Measurements from ENCODE around the gene SH3RF3. TPM values are rescaled to one million over a fixed set of nuclear protein-coding genes. Genes with fewer than 3 reads are reported as not detected.
"Not testable (repeated sequence)": the region's sequence is repeated elsewhere in the genome, so short reads cannot be mapped to it uniquely, and the experiment has no call there.

SH3RF3 gene
- total RNA-seq, 1 donor from 2014 or later: 7.3 TPM

- no peak overlapping the region for H3K4me3 Mint-ChIP-seq (ENCODE audit: unreplicated experiment)
- Histone ChIP-seq H3K27me3 (ENCODE audit: insufficient read depth, low read length) (peaks cover 11% of the 10 kb centered on the region), H3K9ac (ENCODE audit: low read length) (no peak overlapping the region), H2AFZ (ENCODE audit: low read depth, low read length) (no peak overlapping the region), H3K4me2 (ENCODE audit: low read length) (no peak overlapping the region), H3K4me3 (ENCODE audit: insufficient read depth, low read depth, low read length) (no peak overlapping the region), H3K27ac (ENCODE audit: low read depth, low read length) (no peak overlapping the region), H3K4me1 (ENCODE audit: insufficient read depth, low read length) (no peaks in the 10 kb centered on the region), H3K79me2 (ENCODE audit: insufficient read depth, low read length) (no peaks in the 10 kb centered on the region), H3K36me3 (ENCODE audit: insufficient read depth, low read length) (no peaks in the 10 kb centered on the region), H3K9me3 (ENCODE audit: insufficient read depth, low read depth, low read length) (no peaks in the 10 kb centered on the region), H4K20me1 (ENCODE audit: insufficient read depth, low read length) (no peaks in the 10 kb centered on the region)
- TF ChIP-seq EZH2 (IDR thresholded peaks at IDR 0.05; ENCODE audit: insufficient read depth, low read length) (no peak), CTCF (IDR thresholded peaks at IDR 0.05; ENCODE audit: insufficient read depth, low read depth, low read length) (no peak)
- DNase-seq (ENCODE audit: low read depth) (no peak), FAIRE-seq (no peak)
- H3K9me3 Mint-ChIP-seq (ENCODE audit: unreplicated experiment): peaks cover 7% of the 10 kb centered on the region
- H3K27ac Mint-ChIP-seq (ENCODE audit: unreplicated experiment): no peak overlapping the region
- H3K27me3 Mint-ChIP-seq (ENCODE audit: low read depth, unreplicated experiment): peaks cover 42% of the 10 kb centered on the region
- H3K4me1 Mint-ChIP-seq (ENCODE audit: low read depth, unreplicated experiment): peaks cover 10% of the 10 kb centered on the region
- H3K36me3 Mint-ChIP-seq (ENCODE audit: low read depth, unreplicated experiment): peaks cover 10% of the 10 kb centered on the region
These were observed 403.7 kb downstream of the SH3RF3 start for GRCh38 chr2:109532728-109533076.

DNA sequence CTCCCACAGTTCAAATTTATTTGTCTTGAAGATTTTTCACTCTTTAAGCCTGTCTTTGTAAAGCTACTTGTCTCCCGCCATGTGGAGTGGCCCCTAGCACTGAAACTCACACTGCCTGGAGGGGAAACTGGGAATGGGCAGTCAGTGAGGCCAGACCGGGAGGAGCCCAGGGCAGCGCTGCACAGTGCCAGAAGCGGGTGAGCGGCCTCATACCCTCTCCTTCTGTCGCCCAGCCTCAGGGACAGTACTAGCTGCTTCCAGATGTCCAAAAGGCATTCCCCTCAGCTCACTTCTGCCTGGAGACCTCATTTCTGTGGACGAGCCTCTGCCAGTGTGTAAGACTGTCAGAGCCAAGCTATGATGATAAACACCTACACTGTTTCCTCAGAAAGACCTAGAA lies 404.8 kb downstream of the SH3RF3 start:
- Mint-ChIP-seq H3K27ac (ENCODE audit: unreplicated experiment) (no peak overlapping the region), H3K4me1 (ENCODE audit: low read depth, unreplicated experiment) (peaks cover 12% of the 10 kb centered on the region), H3K9me3 (ENCODE audit: unreplicated experiment) (peaks cover 7% of the 10 kb centered on the region), H3K36me3 (ENCODE audit: low read depth, unreplicated experiment) (peaks cover 10% of the 10 kb centered on the region), H3K27me3 (ENCODE audit: low read depth, unreplicated experiment) (peaks cover 42% of the 10 kb centered on the region), H3K4me3 (ENCODE audit: unreplicated experiment) (no peak overlapping the region)
- Histone ChIP-seq H3K27me3 (ENCODE audit: insufficient read depth, low read length) (peaks cover 11% of the 10 kb centered on the region), H3K4me2 (ENCODE audit: low read length) (no peak overlapping the region), H3K27ac (ENCODE audit: low read depth, low read length) (no peak overlapping the region), H2AFZ (ENCODE audit: low read depth, low read length) (no peak overlapping the region), H3K36me3 (ENCODE audit: insufficient read depth, low read length) (no peaks in the 10 kb centered on the region), H3K4me3 (ENCODE audit: insufficient read depth, low read depth, low read length) (no peak overlapping the region), H3K79me2 (ENCODE audit: insufficient read depth, low read length) (no peaks in the 10 kb centered on the region), H4K20me1 (ENCODE audit: insufficient read depth, low read length) (no peaks in the 10 kb centered on the region), H3K9me3 (ENCODE audit: insufficient read depth, low read depth, low read length) (no peaks in the 10 kb centered on the region), H3K4me1 (ENCODE audit: insufficient read depth, low read length) (no peaks in the 10 kb centered on the region), H3K9ac (ENCODE audit: low read length) (no peak overlapping the region)
- no peak for TF ChIP-seq EZH2 (IDR thresholded peaks at IDR 0.05; ENCODE audit: insufficient read depth, low read length)
- TF ChIP-seq CTCF (IDR thresholded peaks at IDR 0.05; ENCODE audit: insufficient read depth, low read depth, low read length): no peak
- no peak for DNase-seq (ENCODE audit: low read depth)
- FAIRE-seq: no peak

- H2AFZ ChIP-seq (ENCODE audit: low read depth, low read length): no peak overlapping the region
- H3K4me1 ChIP-seq (ENCODE audit: insufficient read depth, low read length): no peaks in the 10 kb centered on the region
- Mint-ChIP-seq H3K27me3 (ENCODE audit: low read depth, unreplicated experiment) (peaks cover 33% of the 10 kb centered on the region), H3K4me3 (ENCODE audit: unreplicated experiment) (no peak overlapping the region), H3K9me3 (ENCODE audit: unreplicated experiment) (peaks cover 7% of the 10 kb centered on the region), H3K36me3 (ENCODE audit: low read depth, unreplicated experiment) (peaks cover 10% of the 10 kb centered on the region), H3K27ac (ENCODE audit: unreplicated experiment) (no peak overlapping the region), H3K4me1 (ENCODE audit: low read depth, unreplicated experiment) (peaks cover 12% of the 10 kb centered on the region)
- no peak overlapping the region for H3K9ac ChIP-seq (ENCODE audit: low read length)
- peaks cover 7% of the 10 kb centered on the region for H3K27me3 ChIP-seq (ENCODE audit: insufficient read depth, low read length)
- H3K9me3 ChIP-seq (ENCODE audit: insufficient read depth, low read depth, low read length): no peaks in the 10 kb centered on the region
- DNase-seq (ENCODE audit: low read depth) (no peak), FAIRE-seq (no peak)
- TF ChIP-seq EZH2 (IDR thresholded peaks at IDR 0.05; ENCODE audit: insufficient read depth, low read length): no peak
- no peak for TF ChIP-seq CTCF (IDR thresholded peaks at IDR 0.05; ENCODE audit: insufficient read depth, low read depth, low read length)
- no peak overlapping the region for H3K4me2 ChIP-seq (ENCODE audit: low read length)
- no peak overlapping the region for H3K27ac ChIP-seq (ENCODE audit: low read depth, low read length)
- no peak overlapping the region for H3K4me3 ChIP-seq (ENCODE audit: insufficient read depth, low read depth, low read length)
- no peaks in the 10 kb centered on the region for H3K79me2 ChIP-seq (ENCODE audit: insufficient read depth, low read length)
- H4K20me1 ChIP-seq (ENCODE audit: insufficient read depth, low read length): no peaks in the 10 kb centered on the region
- no peaks in the 10 kb centered on the region for H3K36me3 ChIP-seq (ENCODE audit: insufficient read depth, low read length)
These were observed 406.4 kb downstream of the SH3RF3 start for GRCh38 chr2:109535217-109535946.

DNA sequence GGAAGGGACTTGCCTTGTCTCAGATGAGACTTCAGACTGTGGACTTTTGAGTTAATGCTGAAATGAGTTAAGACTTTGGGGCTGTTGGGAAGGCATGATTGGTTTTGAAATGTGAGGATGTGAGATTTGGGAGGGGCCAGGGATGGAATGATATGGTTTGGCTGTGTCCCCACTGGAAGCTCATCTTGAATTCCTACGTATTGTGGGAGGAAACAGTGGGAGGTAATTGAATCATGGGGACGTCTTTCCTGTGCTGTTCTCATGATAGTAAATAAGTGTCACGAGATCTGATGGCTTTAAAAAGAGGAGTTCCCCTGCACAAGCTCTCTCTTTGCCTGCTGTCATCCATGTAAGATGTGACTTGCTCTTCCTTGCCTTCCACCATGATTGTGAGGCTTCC lies 407.6 kb downstream of the SH3RF3 start:
- peaks cover 23% of the 10 kb centered on the region for H3K27me3 Mint-ChIP-seq (ENCODE audit: low read depth, unreplicated experiment)
- peak; percentile 65 for DNase-seq (ENCODE audit: low read depth)
- not testable (repeated sequence) for H2AFZ ChIP-seq (ENCODE audit: low read depth, low read length); H3K9me3 Mint-ChIP-seq (ENCODE audit: unreplicated experiment); H4K20me1 ChIP-seq (ENCODE audit: insufficient read depth, low read length); H3K27ac Mint-ChIP-seq (ENCODE audit: unreplicated experiment); H3K4me1 ChIP-seq (ENCODE audit: insufficient read depth, low read length); H3K4me3 Mint-ChIP-seq (ENCODE audit: unreplicated experiment); H3K4me2 ChIP-seq (ENCODE audit: low read length); FAIRE-seq; H3K79me2 ChIP-seq (ENCODE audit: insufficient read depth, low read length); H3K36me3 Mint-ChIP-seq (ENCODE audit: low read depth, unreplicated experiment); H3K27me3 ChIP-seq (ENCODE audit: insufficient read depth, low read length); H3K27ac ChIP-seq (ENCODE audit: low read depth, low read length); H3K36me3 ChIP-seq (ENCODE audit: insufficient read depth, low read length); H3K9me3 ChIP-seq (ENCODE audit: insufficient read depth, low read depth, low read length); H3K4me3 ChIP-seq (ENCODE audit: insufficient read depth, low read depth, low read length); H3K9ac ChIP-seq (ENCODE audit: low read length)
- peaks cover 12% of the 10 kb centered on the region for H3K4me1 Mint-ChIP-seq (ENCODE audit: low read depth, unreplicated experiment)
